Measurements from ENCODE around the gene NR3C2.
A peak's percentile ranks its signal among the peaks of the same experiment; 100 is the strongest.
"Not testable (repeated sequence)": the region's sequence is repeated elsewhere in the genome, so short reads cannot be mapped to it uniquely, and the experiment has no call there.

Gene NR3C2

DNA sequence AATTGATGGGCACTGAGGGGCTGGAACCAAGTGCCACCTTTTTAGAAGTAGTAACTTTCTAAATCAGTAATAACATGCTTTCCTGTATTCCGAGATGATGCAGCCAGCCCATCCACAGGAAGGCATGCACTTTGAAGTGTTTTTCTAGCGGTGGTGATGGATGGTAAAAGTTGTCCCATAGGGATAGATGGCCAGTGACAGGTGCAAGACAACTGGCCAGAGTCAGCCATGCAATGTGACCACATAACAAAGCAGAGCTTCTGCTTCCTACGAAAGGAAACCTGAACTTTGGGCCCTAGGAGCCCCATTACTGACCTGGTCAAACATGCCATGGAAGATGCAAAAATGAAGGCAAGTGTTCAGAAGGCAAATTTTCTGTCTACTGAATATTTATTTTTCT lies 72.3 kb downstream of the NR3C2 start:
- no peak for DNase-seq (ENCODE audit: low read depth)

DNA sequence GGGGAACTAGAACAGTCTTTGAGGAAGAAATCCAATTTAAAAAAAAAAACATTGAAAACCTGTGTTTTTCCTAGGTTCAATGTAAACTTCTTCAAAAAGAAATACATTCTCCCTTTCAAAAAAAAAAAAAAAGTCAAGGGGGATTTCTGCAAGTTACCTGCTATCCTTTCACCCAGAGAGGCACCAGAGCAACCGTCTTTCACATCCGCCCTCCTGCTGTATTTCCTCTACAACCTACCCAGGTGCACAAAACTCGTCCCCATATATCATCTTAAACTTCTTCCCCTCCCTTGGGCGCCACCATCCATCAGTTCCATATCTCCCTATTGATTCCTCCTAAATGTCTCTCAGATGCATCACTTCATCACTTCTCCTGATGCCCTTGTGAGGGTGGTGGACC lies 74.5 kb downstream of the NR3C2 start:
- DNase-seq (ENCODE audit: low read depth): no peak

DNA sequence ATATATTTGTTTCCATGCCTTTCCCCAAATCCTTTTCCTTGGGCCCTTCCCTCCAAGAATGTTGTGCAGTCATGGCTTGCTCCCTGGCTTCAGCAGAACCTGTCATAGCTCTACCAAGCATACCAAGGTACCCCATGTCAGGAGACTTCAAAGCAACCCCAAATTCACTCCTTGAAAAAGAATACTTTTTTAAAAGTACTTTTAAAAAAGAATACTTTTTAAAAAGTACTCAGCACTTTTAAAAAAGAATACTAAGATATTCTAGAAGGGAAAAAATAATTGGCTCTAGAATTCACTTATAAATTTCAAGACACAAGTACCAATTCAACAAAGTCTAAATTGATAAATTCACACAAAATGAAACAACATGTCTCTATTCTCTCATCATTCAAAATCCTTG lies 76.0 kb downstream of the NR3C2 start:
- no peak for DNase-seq (ENCODE audit: low read depth)

DNA sequence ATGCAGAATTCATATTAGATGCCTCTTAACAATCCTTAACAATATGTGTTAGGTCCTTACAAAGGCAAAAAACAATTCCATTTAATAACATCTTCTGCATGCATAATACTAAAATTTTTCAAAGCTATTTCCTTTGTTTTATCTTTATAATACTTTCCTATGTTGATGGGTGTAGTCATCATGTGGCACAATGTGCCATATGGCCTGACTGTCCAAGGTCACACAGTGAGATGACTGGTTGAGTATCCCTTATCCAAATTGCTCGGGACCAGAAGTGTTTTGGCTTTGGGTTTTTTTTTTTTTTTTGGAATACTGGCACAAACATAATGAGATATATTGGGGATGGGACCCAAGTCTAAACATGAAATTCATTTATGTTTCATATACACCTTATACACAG lies 77.7 kb downstream of the NR3C2 start:
- DNase-seq (ENCODE audit: low read depth): no peak

DNA sequence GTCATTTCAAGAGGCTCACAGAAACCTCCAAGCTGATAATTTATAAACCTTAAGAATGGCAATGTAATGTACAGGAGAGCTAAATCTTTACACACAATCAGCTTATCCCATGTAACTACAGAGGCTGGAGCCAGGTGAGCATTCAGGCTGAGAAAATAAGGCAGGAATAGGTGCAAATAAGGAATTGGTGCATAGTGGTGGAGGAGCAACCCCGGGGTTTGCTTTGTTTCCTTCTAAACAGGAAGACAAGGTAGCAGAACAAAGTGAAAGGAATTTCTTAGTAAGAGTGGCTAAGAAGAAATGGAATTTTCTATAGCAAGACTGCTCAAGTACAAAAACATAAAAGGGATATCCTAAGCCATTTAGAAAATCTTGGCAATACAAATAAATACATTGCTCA lies 82.4 kb downstream of the NR3C2 start:
- DNase-seq (ENCODE audit: low read depth): no peak

DNA sequence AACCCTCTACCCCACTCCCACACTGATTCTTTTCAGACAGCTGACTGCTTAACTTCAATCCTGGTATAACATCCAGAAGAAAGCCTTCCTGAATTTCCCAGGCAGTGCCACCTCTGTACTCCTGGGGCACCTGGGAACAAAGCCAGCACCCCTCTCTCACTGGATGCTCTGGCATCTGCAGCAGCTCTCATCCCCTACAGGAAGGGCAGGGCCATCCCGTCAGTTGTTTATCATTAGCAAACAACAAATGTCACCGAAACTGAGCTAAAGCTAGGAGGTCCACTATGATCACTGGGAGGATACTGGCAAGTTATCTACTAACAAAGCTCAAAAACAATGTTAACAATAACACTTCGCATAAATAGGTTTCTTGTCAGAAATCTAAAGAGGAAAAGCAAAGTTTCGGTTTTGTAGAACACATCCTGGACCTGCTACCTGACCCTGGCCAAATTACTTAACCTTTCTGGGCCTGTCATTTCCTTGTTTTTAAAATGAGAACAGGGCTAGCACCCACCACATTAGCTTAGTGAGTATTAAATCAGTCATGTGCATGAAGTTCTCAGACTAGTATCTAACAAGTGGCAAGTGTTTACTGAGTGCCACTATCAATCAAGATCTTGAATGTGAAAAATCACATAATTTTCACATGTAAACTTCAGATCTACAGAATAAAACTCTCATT lies 86.6 kb downstream of the NR3C2 start:
- no peak for DNase-seq (ENCODE audit: low read depth)

DNA sequence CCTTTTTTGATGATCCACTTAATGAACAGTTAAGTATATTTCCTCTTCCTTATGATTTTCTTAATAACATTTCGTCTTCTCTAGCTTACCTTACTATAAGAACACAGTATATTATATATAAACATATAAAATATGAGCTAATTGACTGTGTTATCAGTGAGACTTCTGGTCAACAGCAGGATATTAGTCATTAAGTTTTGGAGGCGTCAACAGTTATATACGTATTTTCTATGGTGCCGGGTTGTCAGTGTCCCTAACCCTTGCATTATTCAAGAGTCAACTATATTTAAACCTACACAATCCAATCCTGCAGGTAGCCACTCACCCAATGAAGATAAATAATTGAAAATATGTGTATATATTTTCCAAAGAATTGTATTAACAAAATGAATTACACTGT lies 88.0 kb downstream of the NR3C2 start:
- DNase-seq (ENCODE audit: low read depth): no peak

DNA sequence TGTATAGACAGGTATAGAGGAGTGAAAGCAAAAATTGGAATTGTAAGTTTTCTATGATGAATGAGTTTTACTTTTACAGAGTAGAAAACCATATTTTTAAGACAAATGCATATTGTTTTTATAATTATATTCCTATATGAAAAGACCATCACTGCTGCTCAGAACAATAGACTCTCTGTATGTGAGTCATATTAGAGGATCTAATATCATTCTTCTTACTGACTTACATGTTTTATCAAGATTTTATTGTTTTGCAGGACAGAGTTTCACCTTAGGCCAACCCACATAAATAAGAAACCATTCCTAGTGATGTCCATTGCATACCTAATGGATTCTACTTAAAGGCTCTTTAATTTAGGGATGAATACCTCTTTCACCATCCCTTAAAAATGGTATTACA lies 88.6 kb downstream of the NR3C2 start:
- DNase-seq (ENCODE audit: low read depth): no peak

DNA sequence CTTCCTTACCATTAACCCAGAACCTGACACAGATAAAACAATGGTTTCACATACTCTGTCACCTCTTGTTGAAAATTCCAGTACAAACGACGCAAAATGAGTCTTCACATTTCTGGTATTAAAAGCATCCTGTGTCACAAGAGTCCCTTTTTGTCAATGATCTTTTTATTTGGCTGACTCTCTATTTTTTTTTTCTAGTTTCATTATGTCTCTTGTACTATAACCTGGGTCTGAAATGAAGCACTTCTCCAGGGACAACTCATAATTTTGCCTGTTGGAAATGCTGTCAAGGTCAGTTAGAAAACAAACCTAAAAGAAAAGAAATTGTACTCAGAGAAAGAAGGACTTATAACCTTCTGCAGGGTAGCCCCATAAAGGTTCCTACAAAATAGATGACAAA lies 93.1 kb downstream of the NR3C2 start:
- no peak for DNase-seq (ENCODE audit: low read depth)

DNA sequence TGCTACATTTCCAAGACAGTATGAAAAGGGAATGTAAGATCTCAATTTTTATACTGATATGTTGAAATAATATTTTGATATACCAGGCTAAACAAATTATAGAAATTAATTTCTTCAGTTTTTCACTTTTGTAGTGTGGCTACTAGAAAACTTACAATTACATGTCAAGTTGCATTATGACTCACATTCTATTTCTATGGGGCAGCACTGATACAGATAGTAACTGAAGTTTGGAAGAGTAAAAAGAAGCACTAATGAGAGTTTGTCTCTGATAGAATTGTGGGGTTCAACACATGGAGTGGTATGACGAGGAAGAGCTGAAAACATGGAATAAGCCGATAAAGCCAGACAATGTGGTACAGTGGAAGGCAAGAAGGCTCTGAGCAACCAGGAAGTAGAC lies 95.6 kb downstream of the NR3C2 start:
- DNase-seq (ENCODE audit: low read depth): no peak

DNA sequence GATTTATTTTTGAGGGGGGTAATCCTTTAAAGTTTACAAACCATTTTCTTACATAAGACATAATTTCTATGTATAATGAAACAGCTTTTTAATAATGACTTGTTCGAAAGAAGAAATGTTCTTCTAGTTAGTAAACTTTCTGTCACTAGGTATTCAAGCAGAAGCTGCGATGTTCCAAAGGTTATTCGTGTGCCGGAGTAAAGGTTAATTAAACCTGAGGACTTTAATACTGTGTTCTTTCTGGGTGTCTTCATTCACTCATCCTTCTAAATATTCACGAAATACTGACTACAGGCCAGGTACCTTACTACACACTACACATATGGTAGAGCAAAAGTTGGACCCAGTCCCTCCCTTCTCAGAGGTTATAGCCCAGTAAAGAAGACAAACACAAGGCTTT lies 96.7 kb downstream of the NR3C2 start:
- DNase-seq (ENCODE audit: low read depth): no peak

DNA sequence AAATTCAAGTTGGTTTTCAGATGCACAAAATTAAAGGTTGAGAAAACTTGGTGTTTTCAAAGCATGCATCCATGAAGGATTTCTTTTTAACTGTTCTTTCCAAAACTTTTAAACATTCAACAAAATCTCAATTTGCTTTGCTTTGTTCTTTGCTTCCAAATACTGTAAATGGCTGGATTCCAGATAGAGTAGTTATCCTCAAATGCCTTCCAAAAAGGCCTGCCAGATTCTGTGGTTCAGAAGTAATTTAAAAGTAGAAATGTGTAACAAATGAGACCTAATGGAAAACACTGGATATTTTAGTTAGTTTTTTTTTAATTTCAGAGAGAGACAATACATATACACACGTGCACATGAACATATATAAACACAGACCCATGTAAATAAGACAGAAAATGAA lies 97.3 kb downstream of the NR3C2 start:
- no peak for DNase-seq (ENCODE audit: low read depth)

DNA sequence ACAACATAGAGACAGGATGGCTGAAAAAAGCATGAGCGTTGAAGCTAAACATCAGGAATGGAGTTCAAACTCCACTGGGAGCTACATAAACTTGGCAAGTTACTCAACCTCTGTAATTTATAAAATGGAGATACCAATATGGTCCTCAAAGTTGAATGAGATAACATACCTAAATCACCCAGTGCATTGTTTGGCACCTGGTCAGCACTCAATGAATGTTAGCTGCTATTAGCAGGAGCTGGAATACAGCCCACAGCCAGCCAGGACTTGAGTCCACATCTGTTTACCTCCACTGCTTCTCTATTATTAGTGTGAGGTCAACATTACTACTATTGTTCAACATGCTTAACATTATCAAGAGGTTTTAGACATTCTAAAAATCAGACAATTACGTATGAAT lies 97.9 kb downstream of the NR3C2 start:
- DNase-seq (ENCODE audit: low read depth): no peak

DNA sequence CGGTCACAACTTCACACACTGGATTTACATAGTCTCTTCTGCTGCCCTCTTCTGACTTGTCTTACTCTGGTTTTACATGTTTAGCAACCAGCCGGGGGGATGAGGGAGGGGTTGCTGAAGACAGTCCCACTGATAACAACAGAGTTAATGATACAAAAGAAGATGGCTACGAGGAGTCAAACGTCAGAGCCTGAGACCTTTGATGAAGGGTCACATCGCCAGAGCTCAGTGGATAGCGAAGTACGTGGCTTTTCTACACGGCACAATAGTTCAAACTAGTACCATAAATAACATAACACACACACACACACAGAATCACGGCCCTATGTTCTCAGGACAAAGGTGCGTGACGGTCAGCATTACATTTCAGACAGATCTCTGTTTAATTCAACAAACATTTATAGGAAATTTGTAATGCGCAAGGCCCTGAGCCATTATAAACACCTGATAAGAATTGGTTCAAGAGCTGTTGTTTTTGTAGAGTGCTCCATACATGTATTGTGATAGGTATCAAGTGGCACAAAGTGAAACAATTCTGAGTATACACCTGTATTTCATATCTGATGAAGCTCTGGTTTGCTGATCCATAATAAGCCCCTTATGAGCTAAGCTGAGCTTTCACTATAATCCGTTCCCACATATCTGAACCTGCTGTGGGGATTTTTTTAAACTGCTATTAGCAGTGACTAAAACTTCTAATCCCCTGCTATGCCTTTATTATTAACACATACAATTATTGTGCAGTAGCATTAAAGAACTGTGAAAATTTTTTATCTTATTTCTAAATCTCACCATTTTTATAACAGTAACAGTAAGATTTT lies 100.0 kb downstream of the NR3C2 start:
- DNase-seq (ENCODE audit: low read depth): no peak

DNA sequence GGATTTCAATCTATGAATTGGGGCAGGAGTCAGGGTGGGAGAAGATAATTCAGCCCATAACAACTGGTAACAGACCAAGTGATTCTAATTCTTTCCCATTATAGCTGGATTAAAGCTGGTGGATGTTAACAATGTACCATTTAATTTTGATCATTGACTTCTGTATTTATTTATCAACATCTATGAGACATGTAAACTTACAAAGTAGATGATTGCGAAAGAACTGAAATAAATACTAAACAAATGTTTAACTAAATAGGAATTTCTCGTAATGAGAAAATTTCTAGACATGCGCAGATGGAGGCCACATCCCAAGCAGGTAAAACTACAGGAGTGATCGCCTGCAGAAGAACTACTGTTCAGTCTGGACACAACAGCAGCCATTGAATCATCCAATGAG lies 107.1 kb downstream of the NR3C2 start:
- no peak for DNase-seq (ENCODE audit: low read depth)

DNA sequence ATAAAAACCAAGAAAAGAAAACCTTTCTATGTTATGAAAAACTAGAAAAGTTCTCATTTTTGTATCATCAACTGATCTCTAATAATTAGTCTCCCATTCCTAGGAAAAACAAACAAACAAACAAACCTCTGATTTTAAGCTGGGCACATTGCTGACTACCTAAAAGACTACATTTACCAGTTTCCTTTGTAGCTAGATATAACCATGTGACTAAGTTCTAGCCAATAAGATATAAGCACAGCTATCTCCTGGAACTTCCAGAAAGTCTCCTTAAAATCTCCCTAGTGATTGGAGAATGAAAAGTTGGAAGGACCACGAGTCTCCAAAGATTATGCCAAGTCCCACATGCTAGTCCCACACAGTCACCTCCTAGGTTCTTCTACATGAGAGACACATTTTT lies 108.9 kb downstream of the NR3C2 start:
- no peak for DNase-seq (ENCODE audit: low read depth)

DNA sequence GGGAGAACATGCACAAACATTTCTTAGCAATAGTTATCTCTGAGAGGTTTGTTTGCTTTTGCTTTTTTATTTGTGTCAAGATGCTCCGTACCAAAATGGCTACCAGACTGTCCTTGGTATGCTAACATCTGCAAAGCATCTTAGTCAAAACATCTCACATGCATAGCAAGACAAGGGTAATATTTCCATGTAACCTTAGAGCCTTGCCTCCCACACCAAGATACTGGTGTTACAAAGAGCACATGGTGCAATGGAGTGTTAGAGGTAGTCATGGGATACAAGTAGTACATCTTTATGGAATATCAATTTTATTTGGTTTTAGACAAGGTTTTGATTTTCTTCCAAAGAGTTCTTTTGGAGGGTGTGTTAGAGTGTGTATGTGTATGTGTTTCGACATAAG lies 109.7 kb downstream of the NR3C2 start:
- no peak for DNase-seq (ENCODE audit: low read depth)

DNA sequence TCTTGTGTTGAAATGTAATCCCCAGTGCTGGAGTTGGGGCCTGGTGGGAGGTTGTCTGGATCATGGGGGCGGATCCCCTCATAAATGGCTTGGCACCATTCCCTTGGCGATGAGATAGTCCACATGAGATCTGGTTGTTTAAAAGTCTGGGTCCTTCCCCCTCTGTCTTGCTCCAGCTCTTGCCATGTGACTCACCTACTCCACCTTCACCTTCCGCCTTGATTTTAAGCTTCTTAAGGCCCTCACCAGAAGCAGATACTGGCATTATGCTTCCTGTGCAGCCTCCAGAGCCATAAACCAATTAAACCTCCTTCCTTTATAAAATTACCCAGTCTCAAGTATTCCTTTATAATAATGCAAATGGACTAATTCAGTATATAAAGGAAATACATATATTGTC lies 111.5 kb downstream of the NR3C2 start:
- DNase-seq (ENCODE audit: low read depth): no peak

DNA sequence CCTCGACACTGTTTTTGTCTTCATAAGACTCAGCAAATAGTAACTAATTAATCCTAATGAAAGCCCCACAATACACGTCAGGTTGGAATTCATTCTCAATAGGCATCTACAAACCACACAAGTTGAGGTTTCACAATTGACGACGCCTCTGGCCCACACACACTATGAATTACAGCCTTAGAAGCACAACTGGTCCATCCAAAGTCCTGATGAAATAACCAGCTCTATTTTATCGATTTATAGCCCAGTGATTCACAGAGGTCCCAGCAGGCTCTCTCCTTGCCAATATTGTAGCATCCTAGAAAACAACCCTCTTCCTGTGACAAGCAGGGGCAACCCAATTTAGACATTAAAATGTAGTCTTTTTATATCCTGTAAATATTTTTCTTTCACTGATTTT lies 112.1 kb downstream of the NR3C2 start:
- no peak for DNase-seq (ENCODE audit: low read depth)

DNA sequence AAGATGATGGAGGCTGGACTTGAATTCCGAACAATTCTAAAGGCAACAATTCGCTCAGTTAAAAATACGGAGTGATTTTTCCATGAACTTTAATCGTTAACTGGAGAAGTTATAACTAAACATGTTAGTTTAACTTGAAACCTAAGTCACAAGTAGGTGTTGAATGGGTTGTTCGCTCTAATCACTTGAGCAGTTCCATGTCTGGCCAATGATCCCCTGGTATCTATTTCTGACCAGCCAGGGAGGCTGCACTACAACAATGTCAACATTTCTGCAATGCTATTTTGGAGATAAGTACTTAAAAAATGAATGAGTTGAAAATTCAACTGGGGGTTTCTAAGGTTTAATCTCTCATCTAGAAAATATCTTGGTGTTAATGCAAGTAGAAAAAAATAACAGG lies 112.5 kb downstream of the NR3C2 start:
- no peak for DNase-seq (ENCODE audit: low read depth)

DNA sequence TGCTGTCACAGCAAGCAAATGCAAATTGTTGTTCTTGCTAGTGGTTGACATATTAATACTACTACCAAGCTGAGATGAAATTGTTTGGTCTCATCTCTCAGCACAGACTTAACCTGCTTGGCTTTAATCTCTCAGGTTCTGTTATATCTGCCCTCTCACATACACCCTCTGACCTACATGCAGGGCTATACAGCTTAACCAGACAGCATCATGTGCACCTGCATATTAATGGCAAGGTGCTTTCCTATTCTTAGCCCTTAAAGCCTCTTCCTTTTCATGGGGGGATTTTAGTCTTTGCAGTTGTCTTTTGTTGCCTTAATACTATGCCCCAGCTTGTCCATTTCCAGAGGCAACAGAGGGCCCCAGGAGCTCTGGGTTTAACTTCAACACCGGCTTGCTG lies 114.5 kb downstream of the NR3C2 start:
- no peak for DNase-seq (ENCODE audit: low read depth)

DNA sequence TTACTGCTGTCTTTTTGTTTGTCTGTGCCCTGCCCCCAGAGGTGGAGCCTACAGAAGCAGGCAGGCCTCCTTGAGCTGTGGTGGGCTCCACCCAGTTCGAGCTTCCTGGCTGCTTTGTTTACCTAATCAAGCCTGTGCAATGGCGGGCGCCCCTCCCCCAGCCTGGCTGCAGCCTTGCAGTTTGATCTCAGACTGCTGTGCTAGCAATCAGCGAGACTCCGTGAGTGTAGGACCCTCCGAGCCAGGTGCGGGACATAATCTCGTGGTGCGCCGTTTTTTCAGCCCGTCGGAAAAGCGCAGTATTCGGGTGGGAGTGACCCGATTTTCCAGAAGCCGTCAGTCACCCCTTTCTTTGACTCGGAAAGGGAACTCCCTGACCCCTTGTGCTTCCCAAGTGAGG lies 118.9 kb downstream of the NR3C2 start:
- DNase-seq (ENCODE audit: low read depth): not testable (repeated sequence)

DNA sequence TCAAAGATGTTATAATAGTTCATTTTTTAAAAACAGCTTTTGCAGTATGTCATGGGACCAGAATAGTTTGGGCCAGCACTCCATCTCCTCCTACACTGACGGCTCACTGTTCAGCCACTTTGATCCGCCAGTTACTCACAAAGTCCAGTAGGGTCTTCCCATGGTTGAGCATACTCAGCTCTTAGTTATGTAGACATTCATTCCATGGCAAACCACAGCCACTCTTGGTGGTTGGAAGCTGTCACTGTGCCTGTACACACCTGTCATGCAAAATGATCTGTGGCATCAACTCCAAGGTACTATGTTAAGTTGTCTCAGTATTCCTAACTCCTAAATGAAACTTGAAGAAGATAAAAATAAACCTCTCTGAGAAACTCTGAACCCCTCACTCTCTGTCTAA lies 127.2 kb downstream of the NR3C2 start:
- peak; percentile 40 for DNase-seq (ENCODE audit: low read depth)

DNA sequence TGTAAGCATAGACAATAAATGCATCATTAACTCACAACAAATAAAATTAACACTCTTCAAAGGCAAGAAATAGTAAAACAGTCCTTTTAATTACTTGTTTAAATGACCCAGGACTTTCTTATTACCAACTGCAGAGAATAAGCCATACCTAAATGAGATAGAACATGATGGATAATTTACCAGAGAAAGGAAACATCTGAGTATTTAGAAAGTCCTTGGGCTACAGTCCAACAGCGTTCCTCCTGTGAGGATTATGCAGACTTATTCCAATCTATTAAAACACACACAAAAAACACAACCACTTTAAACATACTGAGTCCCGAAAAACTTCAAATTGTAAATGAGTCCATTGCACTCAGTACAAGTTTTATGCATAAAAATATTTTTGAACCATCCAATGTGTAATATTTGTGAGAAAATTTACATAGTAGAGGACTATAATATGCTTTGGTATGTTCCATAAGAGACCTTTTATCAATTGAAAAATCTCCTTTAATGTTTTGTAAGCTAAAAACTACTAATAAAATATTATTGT lies 129.2 kb downstream of the NR3C2 start:
- DNase-seq (ENCODE audit: low read depth): no peak
